ENCODE data around the gene PRKAG2. TPM values are rescaled to one million over a fixed set of nuclear protein-coding genes. Genes with fewer than 3 reads are reported as not detected.

PRKAG2 gene
- total RNA-seq, 2 experiments from 2014 or later, result 39.3 to 42.3 TPM

GRCh38 chr7:151616443-151617213 lies 260.3 kb downstream of the PRKAG2 start:
- no peak overlapping the region for H3K4me3 Mint-ChIP-seq
- H3K4me1 Mint-ChIP-seq (ENCODE audit: low read depth), result no peaks in the 10 kb centered on the region
- ChIA-PET CTCF (no interaction called here), POLR2A (no interaction called here)
- TF ChIP-seq, protein P1, sequence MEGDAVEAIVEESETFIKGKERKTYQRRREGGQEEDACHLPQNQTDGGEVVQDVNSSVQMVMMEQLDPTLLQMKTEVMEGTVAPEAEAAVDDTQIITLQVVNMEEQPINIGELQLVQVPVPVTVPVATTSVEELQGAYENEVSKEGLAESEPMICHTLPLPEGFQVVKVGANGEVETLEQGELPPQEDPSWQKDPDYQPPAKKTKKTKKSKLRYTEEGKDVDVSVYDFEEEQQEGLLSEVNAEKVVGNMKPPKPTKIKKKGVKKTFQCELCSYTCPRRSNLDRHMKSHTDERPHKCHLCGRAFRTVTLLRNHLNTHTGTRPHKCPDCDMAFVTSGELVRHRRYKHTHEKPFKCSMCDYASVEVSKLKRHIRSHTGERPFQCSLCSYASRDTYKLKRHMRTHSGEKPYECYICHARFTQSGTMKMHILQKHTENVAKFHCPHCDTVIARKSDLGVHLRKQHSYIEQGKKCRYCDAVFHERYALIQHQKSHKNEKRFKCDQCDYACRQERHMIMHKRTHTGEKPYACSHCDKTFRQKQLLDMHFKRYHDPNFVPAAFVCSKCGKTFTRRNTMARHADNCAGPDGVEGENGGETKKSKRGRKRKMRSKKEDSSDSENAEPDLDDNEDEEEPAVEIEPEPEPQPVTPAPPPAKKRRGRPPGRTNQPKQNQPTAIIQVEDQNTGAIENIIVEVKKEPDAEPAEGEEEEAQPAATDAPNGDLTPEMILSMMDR (IDR thresholded peaks at IDR 0.05), result no peak
- Histone ChIP-seq H3K27ac (ENCODE audit: low read depth in 1 of 2, low read length in 2 of 2) (no peak overlapping the region), H3K36me3 (ENCODE audit: insufficient read depth, low read length) (peaks cover 24% of the 10 kb centered on the region), H3K4me1 (ENCODE audit: insufficient read depth, low read length) (no peaks in the 10 kb centered on the region), H3K4me3 (ENCODE audit: low read length) (no peak overlapping the region), H3K9me3 (ENCODE audit: control insufficient read depth in 1 of 2, insufficient read depth in 1 of 2, low read length in 2 of 2) (no peaks in the 10 kb centered on the region), H3K27me3 (ENCODE audit: control insufficient read depth in 1 of 2, insufficient read depth in 2 of 2, low read length in 2 of 2) (no peaks in the 10 kb centered on the region)
- ATAC-seq (ENCODE audit: poor library complexity) (no peak), DNase-seq (no peak)
- H3K27me3 Mint-ChIP-seq, result no peaks in the 10 kb centered on the region
- intact Hi-C loops (cut with DNase I, micrococcal nuclease), result no loop called here
- H3K27ac Mint-ChIP-seq, result no peak overlapping the region
- H3K9me3 Mint-ChIP-seq, result no peaks in the 10 kb centered on the region
- peaks cover 9% of the 10 kb centered on the region for H3K36me3 Mint-ChIP-seq (ENCODE audit: low read depth)

GRCh38 chr7:151615784-151616183 lies 261.1 kb downstream of the PRKAG2 start:
- Mint-ChIP-seq H3K36me3 (ENCODE audit: low read depth) (peaks cover 8% of the 10 kb centered on the region), H3K4me3 (no peak overlapping the region), H3K4me1 (ENCODE audit: low read depth) (no peaks in the 10 kb centered on the region), H3K27me3 (no peaks in the 10 kb centered on the region), H3K27ac (no peak overlapping the region), H3K9me3 (no peaks in the 10 kb centered on the region)
- TF ChIP-seq, protein P1 (IDR thresholded peaks at IDR 0.05), result no peak
- POLR2A ChIA-PET, result no interaction called here
- no peak overlapping the region for H3K4me3 ChIP-seq (ENCODE audit: low read length)
- H3K4me1 ChIP-seq (ENCODE audit: insufficient read depth, low read length), result no peaks in the 10 kb centered on the region
- DNase-seq, result no peak
- ATAC-seq (ENCODE audit: poor library complexity), result no peak
- peaks cover 31% of the 10 kb centered on the region for H3K36me3 ChIP-seq (ENCODE audit: insufficient read depth, low read length)
- H3K9me3 ChIP-seq (ENCODE audit: control insufficient read depth in 1 of 2, insufficient read depth in 1 of 2, low read length in 2 of 2), result no peaks in the 10 kb centered on the region
- CTCF ChIA-PET, result no interaction called here
- intact Hi-C loops (cut with DNase I, micrococcal nuclease), result no loop called here
- no peaks in the 10 kb centered on the region for H3K27me3 ChIP-seq (ENCODE audit: control insufficient read depth in 1 of 2, insufficient read depth in 2 of 2, low read length in 2 of 2)
- H3K27ac ChIP-seq (ENCODE audit: low read depth in 1 of 2, low read length in 2 of 2), result no peak overlapping the region

GRCh38 chr7:151615058-151615457 lies 261.9 kb downstream of the PRKAG2 start:
- DNase-seq (no peak), ATAC-seq (ENCODE audit: poor library complexity) (no peak)
- intact Hi-C loops (cut with DNase I, micrococcal nuclease), result no loop called here
- Histone ChIP-seq H3K36me3 (ENCODE audit: insufficient read depth, low read length) (peaks cover 31% of the 10 kb centered on the region), H3K27ac (ENCODE audit: low read depth in 1 of 2, low read length in 2 of 2) (no peak overlapping the region), H3K27me3 (ENCODE audit: control insufficient read depth in 1 of 2, insufficient read depth in 2 of 2, low read length in 2 of 2) (no peaks in the 10 kb centered on the region), H3K9me3 (ENCODE audit: control insufficient read depth in 1 of 2, insufficient read depth in 1 of 2, low read length in 2 of 2) (no peaks in the 10 kb centered on the region), H3K4me3 (ENCODE audit: low read length) (no peak overlapping the region), H3K4me1 (ENCODE audit: insufficient read depth, low read length) (no peaks in the 10 kb centered on the region)
- Mint-ChIP-seq H3K27ac (no peak overlapping the region), H3K27me3 (no peaks in the 10 kb centered on the region), H3K4me1 (ENCODE audit: low read depth) (no peaks in the 10 kb centered on the region), H3K9me3 (no peaks in the 10 kb centered on the region), H3K4me3 (no peak overlapping the region), H3K36me3 (ENCODE audit: low read depth) (peaks cover 9% of the 10 kb centered on the region)
- ChIA-PET CTCF (interaction anchor here (0.5 kb wide), 1 partner anchor 97 kb away, joined by 3 read pairs; no protein-coding TSS in a partner anchor), POLR2A (no interaction called here)
- TF ChIP-seq, protein P1 (IDR thresholded peaks at IDR 0.05), result no peak
